Left hindlimb (tissue), 1 donor: ENCODE data around the gene TCF7.
A peak's percentile ranks its signal among the peaks of the same experiment; 100 is the strongest.

ENCODE experiments used
- DNase-seq: peaks from one replicate; pipeline ENCODE4 v3.0.0-alpha.2; 2018

The TCF7 gene

DNA sequence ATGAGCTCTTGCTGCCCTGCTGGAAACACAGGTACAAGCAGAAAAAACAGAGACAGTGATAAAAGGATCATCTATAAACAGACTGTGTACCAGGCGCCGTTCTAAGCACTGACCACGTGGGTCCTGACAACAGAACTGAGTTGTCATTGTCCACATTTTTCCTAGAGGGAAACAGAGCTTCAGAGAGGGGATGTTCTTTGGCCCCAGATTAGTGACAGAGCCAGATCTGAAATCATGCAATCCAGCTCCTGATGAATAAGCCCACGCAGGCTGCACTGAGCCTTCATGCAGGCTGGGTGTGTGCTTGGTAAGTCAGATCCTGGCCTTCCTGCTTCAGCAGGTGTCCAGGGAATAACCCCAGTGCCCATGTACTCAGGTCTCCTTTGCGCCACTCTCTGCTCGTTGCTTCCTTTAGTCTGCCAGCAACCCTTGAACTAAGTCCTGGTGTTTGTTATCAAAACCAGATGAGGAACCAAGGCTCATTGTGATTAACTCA is 22.8 kb upstream of the TCF7 start:
- DNase-seq, result no peak

DNA sequence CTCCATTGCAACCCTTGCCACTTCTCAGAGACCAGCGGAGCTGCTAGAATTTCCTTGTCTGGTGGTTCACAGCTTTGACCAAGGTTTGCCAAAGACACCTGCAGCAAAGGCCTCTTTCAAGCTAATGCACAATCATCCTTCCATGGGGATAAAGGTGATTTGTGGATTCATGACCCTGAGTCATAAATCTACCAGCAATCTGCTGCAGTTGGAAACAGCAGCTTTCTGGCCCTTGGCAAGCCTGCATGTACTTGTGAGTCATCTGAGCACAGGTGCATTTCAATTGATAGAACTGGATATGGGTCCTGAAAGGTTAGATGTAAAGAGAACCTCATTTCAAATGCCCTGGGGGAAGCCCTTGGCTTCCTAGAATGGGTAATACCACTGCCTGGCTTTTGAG is 21.6 kb upstream of the TCF7 start:
- DNase-seq, result no peak

DNA sequence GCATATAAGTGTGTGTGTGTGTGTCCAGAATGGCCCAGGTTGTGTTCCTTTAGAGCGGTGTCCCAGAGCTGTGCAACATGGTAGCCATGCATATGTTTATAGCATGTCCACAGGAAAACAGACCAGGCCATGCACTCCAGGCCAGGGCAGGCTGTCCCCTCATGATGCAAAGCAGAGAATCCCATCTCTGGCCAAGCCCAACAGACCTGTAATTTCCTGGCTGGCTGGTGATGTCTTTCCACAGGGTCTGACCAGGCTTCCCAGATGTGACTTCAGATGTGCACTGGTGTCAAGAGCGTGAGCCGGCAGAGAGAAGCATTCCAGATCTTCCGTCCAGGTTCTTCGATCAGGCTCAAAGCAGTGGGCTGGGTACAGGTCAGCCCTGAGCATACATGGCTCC is 21.1 kb upstream of the TCF7 start:
- peak; percentile 13 for DNase-seq

DNA sequence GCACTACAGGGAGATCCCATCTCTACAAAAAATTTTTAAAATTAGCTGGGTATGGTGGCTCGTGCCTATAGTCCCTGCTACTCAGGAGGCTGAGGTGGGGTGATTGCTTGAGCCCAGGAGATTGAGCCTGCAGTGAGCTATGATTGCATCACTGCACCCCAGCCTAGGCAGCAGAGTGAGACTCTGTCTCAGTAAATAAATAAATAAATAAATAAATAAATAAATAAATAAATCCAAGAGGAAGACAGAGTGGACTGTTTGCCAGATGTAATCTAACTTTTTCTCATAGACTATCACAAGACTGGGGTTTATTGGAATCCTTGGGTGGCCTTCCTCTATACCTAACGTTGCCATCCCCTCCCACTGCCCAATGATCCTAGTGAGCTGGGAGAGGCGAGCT is 19.2 kb upstream of the TCF7 start:
- DNase-seq, result peak; percentile 3

DNA sequence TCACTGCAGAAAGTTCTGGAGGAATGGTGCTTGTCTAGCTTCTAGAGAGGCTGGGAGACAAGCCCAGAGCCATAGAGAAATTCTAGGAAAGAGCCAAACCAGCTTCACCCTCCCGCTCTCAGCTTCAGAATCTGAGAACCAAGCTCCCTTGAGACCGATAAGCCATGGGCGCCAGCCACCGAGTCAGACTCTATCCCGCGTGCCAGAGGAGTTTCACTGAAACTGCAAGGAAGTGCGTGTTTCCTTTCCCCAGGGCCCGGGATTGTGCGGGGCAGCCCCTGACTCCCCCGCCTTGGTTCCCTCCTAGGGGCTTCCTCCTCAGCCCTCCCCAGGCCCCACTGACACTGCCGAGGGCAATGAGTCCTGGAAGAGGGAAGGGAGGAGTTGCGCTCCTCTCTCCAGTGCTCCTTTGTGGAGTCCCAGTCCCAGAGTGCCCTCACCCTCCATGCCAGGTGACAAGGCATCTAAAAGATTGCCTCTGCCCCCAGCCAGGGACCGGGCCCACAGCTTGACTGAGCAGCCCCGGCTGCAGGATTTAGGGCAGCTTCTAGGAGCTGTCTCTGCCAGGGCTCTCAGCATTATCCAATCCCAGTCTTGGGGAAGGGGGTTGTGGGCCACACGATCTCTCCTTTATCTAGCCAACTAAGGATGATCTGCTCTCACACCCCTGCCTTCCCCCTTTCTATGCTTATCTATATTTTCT is 18.4 kb upstream of the TCF7 start:
- peak; percentile 35 for DNase-seq

DNA sequence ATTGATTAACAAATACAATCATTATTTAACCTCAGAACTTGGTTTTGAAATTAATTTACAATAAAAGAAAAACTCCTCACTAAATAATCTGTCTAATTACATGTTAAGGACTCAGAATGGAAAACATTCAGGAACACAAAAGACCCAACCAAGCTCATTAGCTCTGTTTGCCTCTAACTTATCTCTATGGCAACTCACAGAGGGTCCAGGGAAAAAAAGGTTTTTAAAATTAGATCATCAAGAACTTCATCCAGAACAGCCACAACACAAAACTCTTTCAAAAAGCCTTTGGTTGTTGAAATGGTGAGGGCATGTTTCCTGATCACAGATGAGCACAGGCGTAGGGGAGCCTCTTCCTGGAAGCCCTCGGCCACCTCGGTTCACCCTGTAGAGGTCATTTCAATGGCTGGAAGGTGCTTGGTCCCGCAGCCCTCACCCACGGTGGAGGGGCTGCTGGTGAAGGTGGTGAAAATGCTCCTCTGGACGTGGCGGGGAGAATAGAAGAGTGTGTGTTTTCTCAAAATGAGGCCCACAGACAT is 17.2 kb upstream of the TCF7 start:
- DNase-seq, result peak; percentile 32

DNA sequence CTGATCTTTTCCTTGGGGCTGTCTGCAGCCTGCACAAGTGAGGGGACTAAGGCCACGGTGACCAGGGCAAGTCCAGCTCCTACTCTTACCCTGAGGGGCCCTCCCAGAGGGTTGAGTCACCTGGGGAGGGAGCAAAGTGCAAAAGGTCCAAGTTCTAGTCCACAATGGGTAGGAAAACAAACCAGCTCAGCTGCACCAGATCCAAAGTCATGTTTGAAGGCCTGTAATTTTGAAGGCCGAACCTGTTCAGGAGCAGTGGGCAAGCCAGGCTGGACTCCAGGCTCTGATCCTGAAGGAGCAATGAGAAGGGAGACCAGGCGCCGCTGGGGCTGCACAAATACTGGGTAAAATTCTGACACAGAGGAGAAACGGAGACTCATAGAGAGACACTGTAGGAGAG is 15.8 kb upstream of the TCF7 start:
- peak; percentile 4 for DNase-seq

DNA sequence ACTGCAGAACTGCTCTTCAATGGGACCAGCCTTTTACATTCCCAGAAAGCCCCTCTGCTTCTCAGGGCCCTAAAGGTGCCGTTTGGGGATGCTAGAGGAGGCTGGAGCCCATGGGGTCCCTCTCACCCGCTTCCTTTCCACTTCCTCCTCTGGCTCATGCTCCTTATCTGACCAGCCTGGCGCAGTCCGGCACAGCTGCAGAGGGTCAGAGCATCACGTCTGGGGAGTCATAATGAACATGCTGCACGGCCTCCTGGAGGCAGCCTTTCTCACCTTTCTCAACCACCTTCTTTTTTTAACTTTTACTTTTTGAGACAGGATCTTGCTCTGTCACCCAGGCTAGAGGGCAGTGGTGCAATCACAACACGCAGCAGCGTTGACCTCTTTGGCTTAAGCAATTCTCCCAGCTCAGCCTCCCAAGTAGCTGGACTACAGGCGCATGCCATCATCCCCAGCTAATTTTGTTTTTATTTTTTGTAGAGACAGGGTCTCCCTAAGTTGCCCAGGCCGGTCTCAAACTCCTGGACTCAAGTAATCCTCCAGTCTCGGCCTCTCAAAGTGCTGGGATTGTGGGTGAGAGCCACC is 15.1 kb upstream of the TCF7 start:
- peak; percentile 19 for DNase-seq

DNA sequence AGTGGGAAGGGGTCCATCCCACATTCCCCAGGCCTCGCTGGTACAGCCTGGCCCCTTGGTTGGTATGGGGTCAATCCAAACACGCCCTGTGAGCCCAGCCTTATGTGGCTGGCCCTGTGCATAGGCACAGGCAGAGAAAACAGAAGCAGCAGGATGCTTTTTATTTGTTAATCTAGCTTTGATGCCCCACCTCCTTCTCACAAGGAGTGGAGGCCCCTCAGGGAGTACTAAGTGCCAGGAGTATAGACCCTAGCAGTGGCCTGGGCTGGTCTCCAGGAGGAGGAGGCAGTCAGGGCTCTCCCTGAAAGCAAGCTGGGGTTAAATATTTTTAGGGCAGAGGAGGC is 14.6 kb upstream of the TCF7 start:
- peak; percentile 11 for DNase-seq

DNA sequence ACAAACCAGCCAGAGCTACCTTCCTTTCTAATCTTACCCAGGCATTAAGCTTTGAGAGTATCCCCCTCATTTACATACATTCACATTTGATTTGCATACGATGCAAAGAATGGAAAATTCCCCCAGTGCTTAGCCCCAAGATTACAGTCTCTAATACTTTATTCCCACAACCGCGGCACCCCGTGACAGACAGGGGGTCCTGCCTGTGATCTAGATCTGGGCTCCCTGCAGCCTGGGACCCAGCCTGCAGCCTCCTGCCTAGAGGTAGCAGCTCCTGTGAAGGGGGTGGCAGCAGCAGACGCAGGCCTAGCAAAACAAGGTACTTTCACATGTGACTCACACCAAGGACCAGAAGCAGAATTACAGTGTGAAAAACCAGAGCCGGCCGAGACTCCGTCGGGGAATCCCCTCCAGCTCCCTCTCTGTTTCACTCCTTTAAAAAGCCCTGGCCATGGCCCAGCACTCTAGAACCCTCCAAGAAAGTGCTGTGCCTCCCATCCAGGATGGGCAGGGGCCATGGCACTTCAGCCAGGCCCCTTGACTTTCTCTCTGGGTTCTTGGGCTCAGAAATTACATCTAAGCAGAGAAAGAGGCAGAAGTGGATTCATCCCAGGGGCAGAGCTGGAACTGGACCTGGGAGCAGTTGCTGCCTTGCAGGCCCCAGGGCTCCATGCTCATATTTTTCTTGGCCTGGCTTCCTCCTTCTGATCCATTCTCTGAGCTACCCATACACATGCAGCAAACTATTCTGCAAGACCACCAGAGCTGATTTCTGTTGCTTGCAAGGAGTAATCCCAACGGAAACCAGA is 14.0 kb upstream of the TCF7 start:
- DNase-seq, result peak; percentile 31

DNA sequence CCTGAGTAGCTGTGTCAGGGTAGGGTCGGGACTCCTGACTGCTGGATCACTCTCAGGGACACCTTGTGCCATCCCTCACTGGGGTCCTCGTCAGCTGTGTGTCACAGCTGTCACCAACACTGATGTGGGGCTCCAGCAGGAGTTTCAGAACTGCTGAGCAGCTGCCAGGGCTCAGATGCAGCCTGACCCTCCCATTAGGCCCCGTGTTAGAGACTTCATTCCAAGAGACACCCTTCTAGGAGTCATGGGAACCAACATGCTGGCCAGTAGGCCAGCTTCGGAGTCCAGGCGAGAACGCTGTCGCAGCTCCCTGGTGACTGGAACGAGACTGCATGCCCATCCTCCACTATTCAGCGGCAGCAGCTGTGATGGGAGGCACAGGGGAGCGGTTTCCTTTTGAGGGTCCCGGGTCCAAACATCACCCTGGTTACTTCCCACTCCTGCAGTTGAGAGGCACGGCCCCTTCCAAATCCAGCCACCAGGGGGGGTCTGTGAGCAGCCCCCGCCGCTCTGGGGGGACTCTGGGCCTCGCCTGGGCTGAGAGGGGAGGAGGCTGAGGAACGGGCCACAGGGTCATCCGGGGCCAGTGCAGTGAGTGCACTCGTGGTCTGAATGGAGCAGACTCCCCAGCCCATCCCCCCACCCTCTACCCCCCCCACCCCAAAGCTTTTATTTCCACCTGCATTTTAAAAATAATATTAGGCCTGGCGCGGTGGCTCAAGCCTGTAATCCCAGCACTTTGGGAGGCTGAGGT is 12.6 kb upstream of the TCF7 start:
- peak; percentile 59 for DNase-seq

DNA sequence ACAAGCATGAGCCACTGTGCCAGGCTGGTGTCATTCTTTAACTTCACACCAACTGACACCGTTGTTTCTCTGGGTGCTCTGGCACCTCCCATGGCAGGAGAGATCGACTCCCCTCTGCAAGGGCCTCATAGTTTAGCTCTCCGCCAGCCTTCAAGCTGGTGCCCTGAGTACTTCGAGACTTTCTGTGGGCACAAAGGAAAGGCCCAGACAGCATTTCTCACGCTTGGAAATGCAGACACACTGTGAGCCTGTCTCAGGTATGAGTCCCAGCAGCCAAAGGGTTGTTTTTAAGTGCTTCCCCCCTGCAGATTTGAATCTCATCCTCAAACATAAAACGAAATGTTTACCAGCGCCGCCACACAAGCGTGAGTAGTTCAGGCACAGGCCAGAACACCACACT is 11.1 kb upstream of the TCF7 start:
- DNase-seq, result no peak

DNA sequence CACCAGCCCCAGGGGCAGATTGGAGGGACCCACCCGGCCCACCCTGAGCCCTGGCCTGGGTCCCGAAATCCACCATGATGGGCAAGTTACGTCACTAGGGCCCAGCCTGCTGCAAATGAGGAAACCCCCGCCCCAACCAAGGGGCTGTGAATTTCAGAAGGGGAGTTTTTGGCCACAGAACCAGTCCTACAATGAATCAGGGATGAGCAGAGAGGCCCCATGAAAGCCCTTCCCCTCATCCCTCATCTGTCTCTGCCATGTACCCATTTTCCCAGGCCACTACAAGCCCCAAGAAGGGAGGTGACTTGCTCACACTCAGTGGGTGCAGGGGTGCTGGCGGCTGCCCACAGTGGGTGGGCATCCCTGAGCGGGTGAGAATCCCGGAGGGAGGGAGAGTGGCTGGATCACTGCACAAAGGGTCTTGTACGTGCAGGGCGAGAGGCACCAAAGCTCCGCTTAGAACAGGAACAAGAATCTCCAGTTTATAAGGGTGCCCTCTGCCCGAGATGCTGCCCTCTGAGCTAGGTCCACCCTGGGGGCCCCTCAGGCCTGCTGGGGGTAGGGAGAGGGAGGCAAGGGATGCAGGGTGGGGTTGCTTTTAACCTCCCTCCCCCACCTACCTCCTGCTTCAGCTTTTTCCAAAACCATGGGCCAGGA is 10.4 kb upstream of the TCF7 start:
- no peak for DNase-seq

DNA sequence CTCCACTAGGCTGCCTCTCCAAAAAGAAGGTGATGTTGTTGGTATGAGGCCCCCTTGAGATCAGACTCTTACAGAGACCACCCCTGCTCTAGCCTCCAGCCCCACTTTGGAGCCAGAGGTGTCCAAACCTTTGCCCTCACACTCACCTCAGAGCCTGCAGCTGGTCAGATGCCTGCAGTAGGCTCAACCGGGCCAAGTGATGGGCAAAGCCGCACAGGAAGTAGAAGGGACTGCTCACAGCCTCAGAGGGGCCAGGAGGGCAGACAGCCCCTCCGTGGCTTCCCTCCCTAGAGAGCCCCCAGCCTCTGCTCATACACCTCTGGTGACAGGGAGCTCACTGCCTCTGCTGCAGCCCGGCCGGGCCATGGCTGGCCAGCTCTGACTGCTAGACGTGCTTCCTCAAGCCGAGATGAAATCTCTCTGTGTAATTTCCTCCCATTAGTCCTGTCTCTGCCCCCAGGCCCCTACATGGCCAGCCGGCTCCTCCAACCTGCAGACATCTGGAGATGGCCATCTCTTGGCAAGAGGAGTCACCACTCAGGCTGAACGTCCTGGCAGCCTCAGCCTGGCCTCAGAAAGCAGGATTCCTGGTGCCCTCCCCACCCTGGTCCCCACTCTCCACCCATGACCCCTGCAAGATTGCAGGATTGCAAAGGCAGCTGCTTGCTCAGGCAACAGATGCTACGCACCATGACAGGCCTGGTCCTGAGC is 7.3 kb upstream of the TCF7 start:
- no peak for DNase-seq

DNA sequence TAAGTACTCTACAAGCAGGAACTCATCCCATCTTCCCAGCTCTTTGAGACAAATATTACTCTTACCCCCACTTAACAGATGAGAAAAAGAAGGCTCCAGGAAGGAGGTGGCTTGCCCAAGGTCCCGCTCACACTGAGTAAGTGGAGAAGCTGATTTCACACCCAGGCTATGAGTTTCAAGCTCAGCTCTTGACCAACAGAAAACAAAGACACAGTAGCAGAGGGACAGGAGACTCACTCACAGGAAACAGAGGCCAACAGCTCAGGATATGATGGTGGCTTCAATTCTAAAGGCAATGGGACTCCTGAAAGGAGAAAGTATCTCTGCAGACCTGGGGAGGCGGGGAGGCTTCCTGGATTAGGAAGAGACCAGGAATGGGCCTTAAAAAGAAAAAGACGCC is 6.7 kb upstream of the TCF7 start:
- DNase-seq, result no peak

DNA sequence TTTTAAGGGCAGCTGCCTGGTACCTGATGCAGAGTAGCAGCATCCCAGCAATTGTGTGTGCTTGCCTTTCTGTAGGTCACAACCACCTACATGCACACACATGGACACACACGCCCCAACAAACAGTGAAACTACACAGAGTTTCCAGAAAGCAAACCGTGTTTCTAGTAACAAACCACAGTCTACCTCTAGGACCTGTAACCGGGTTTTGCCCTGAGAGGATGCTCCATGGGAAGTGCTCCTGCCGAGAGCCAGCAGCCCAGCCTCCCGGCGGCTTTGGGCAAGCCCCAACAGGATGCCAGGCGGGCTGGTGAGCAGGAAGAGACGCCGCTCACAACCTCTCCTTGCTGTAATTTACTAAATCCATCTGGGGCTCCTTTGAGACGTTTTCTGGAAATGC is 4.1 kb upstream of the TCF7 start:
- DNase-seq, result no peak

DNA sequence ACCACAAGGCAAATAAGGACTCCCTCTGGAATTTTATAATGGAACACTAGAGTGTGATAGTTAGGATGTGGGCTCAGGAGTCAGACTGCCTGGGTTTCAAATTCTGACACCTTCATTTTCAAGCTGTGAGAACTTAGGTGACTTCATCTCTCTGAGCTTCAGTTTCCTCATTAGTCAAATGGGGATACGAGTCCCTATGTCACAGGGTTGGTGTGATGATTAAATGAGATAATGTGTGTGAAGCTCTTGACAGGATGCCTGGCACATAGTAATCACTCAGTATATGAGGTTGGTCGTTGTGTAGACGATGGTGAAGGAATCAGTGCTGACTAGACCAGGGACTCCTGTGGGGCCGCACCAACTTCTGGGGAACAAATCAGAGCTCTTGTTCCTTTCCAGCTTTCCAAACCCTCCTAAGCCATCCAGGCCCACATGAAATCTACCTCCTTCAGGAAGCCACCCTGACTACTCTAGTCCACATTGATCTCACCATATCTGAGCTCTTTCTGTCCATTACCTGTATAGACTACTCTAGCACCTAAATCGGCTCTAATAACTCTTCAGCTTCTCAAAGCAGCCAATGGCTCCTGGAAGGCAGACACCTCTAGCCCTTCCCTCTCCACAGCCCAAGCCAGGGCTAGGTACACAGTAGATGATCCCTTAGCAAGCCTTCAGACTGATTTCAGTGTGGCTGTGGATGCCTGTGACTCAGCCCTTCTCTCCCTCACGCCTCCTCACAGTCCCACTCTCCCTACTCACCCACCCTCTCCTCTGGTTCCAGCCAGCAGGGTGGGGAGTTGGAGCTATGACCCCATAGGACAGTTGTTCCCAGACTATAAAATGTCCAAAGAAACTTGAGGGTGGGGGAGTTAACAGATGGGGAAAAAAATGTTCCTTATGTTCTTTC is 2.5 kb upstream of the TCF7 start:
- no peak for DNase-seq

DNA sequence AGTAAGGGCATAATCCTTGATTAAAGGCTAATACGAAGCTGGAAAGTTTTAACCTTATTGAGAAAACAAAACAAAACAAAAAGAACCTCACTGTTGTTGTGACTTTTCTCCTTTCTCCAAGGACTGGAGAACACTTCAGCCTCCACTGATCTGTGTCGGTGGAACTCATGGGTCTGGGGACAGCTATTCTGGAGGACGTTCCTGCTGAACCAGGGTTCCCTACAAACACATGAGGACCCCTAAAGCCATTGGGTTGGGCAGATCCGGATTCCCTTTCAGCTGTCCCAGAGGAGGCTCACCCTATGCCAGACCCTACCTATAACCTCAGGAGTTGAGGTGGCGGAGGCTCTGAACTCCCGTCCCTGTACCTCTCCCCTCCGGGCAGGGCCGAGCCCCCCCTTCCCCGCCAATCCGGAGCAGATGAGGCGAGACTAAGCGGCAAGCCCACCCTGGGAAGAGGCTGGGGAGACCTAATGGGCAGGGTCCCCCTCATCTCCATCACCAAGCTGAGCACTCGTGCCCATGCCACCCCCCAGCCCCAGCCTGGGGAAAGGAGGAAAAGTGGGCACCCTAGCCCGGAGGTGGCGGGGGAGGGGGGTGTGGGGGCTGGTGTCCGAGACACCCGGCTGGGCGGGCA is 1.6 kb upstream of the TCF7 start:
- no peak for DNase-seq

DNA sequence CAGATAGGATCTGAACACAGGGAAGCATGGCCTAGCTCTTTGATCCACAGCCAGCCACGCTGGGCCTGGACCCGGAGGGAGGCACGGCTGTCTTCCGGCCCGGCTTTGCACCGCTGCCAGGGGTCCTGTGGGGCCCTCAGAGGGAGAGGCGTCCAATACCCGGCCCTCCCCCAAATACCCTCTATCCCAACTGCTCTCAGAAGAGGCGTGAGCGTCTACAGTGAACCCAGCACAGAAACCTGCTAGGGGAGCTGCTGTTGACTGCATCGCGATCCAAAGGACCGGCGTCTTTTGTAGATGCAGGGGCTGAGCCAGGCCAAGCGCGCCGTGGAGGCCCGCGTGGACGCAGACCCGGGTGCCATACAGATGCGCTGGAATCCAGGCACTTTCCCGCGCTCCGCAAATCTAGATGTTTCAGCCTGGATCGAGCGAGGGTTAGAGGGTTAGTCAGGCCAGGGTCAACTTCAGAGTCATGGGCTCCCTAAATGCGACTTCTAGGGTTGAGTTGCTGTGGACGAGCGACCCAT is 1.1 kb upstream of the TCF7 start:
- DNase-seq, result no peak
